ENCODE measurements around the gene TPRX1.

TPRX1 gene

DNA sequence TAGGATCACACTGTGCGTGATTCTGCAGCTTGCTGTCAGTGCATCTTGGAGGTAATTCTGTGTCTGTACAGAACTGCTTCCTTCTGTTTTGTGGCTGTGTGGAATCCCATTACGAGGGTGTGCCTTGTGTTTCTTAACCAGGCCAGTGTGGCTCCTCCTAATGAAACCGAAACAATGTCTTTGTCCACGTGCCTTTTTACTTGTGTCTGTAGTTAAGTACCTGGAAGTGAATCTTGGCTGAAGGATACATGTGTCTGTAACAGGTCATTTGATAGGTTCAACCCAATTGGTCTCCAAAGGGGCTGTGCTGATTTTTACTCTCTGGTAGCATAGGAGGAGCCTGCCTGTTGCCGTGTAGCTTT is 45.9 kb downstream of the TPRX1 start (continued):
- TF ChIP-seq, protein P1, sequence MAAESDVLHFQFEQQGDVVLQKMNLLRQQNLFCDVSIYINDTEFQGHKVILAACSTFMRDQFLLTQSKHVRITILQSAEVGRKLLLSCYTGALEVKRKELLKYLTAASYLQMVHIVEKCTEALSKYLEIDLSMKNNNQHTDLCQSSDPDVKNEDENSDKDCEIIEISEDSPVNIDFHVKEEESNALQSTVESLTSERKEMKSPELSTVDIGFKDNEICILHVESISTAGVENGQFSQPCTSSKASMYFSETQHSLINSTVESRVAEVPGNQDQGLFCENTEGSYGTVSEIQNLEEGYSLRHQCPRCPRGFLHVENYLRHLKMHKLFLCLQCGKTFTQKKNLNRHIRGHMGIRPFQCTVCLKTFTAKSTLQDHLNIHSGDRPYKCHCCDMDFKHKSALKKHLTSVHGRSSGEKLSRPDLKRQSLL (tag by site-specific recombination; IDR thresholded peaks at IDR 0.05): no peak

DNA sequence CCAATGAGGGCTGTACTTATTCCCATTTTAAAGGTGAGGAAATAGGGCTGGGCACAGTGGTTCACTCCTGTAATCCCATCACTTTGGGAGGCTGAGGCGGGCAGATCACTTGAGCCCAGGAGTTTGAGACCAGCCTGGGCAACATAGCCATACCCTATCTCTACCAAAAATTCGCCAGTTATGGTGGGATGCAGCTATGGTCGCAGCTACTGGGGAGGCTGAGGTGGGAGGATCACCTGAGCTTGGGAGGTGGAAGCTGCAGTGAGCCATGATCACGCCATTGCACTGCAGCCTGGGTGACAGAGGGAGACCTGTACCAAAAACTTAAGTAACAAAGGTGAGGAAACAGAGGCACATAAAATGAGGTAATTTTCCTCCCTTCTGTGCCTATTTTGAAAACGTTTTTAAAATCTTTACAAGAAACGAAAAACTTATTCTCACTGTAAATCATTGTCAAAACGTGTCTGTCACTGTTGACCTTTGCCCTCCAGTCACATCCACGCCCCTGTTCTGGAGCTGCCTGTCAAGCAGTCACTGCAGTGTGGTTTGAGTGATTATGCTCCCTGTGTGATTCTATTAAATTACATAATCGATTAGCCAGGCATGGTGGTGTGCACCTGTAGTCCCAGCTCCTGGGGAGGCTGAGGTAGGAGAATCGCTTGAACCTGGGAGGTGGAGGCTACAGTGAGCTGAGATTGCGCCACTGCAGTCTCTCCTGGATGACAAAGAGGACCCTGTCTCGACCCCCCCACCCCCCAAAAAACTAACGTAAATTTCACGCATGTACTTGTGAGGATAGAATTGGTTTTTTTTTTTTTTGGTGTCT is 46.5 kb downstream of the TPRX1 start:
- Histone ChIP-seq H3K27ac (ENCODE audit: extremely low read depth, low read depth, low read length) (no peak overlapping the region), H3K4me3 (ENCODE audit: low read depth, low read length) (no peak overlapping the region), H3K4me1 (ENCODE audit: control insufficient read depth, insufficient read depth, low read length) (no peaks in the 10 kb centered on the region), H3K36me3 (ENCODE audit: control insufficient read depth in 2 of 2, insufficient read depth in 1 of 2, low read length in 2 of 2) (peaks cover 28 to 62% of the 10 kb centered on the region in 2 experiments), H3K9me3 (ENCODE audit: control insufficient read depth, insufficient read depth, low read depth, low read length) (no peaks in the 10 kb centered on the region)
- ChIA-PET POLR2A (interaction anchor here (0.5 to 1.3 kb wide), 3 partner anchors 8 to 50 kb away, joined by 3 to 4 read pairs (median 3); partner anchors contain the start of gene NOP53), CTCF (interaction anchor here (1.6 to 2.1 kb wide), 2 partner anchors 8 to 31 kb away, joined by 4 to 11 read pairs; no protein-coding TSS in a partner anchor)
- TF ChIP-seq ZFP69B (tag by site-specific recombination; IDR thresholded peaks at IDR 0.05) (no peak), ZNF175 (tag by site-specific recombination; IDR thresholded peaks at IDR 0.05) (no peak), FEZF1 (tag by site-specific recombination; IDR thresholded peaks at IDR 0.05) (no peak), HOXC10 (CRISPR knock-in tag; IDR thresholded peaks at IDR 0.05) (no peak), ZNF341 (tag by site-specific recombination; IDR thresholded peaks at IDR 0.05; ENCODE audit: low read depth) (no peak), ZEB2 (tag by site-specific recombination; IDR thresholded peaks at IDR 0.05) (no peak), ZBTB48 (tag by site-specific recombination; IDR thresholded peaks at IDR 0.05) (no peak), ZNF530 (tag by site-specific recombination; IDR thresholded peaks at IDR 0.05; ENCODE audit: low read depth) (no peak), ZNF544 (tag by site-specific recombination; IDR thresholded peaks at IDR 0.05) (no peak), GLIS2 (tag by site-specific recombination; IDR thresholded peaks at IDR 0.05) (no peak), ZNF843 (tag by site-specific recombination; IDR thresholded peaks at IDR 0.05) (no peak), ZNF416 (tag by site-specific recombination; IDR thresholded peaks at IDR 0.05) (no peak), ZNF514 (tag by site-specific recombination; IDR thresholded peaks at IDR 0.05) (no peak), ZNF433 (tag by site-specific recombination; IDR thresholded peaks at IDR 0.05; ENCODE audit: low read depth) (no peak), ZNF658 (tag by site-specific recombination; IDR thresholded peaks at IDR 0.05) (no peak)
- TF ChIP-seq, protein P2, sequence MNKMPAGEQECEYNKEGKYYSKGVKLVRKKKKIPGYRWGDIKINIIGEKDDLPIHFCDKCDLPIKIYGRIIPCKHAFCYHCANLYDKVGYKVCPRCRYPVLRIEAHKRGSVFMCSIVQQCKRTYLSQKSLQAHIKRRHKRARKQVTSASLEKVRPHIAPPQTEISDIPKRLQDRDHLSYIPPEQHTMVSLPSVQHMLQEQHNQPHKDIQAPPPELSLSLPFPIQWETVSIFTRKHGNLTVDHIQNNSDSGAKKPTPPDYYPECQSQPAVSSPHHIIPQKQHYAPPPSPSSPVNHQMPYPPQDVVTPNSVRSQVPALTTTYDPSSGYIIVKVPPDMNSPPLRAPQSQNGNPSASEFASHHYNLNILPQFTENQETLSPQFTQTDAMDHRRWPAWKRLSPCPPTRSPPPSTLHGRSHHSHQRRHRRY (tag by site-specific recombination; IDR thresholded peaks at IDR 0.05): no peak
- TF ChIP-seq, protein P3, sequence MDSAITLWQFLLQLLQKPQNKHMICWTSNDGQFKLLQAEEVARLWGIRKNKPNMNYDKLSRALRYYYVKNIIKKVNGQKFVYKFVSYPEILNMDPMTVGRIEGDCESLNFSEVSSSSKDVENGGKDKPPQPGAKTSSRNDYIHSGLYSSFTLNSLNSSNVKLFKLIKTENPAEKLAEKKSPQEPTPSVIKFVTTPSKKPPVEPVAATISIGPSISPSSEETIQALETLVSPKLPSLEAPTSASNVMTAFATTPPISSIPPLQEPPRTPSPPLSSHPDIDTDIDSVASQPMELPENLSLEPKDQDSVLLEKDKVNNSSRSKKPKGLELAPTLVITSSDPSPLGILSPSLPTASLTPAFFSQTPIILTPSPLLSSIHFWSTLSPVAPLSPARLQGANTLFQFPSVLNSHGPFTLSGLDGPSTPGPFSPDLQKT (IDR thresholded peaks at IDR 0.05; ENCODE audit: borderline replicate concordance, low read depth, low read length): no peak
- TF ChIP-seq, protein P4, sequence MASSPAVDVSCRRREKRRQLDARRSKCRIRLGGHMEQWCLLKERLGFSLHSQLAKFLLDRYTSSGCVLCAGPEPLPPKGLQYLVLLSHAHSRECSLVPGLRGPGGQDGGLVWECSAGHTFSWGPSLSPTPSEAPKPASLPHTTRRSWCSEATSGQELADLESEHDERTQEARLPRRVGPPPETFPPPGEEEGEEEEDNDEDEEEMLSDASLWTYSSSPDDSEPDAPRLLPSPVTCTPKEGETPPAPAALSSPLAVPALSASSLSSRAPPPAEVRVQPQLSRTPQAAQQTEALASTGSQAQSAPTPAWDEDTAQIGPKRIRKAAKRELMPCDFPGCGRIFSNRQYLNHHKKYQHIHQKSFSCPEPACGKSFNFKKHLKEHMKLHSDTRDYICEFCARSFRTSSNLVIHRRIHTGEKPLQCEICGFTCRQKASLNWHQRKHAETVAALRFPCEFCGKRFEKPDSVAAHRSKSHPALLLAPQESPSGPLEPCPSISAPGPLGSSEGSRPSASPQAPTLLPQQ (tag by site-specific recombination; IDR thresholded peaks at IDR 0.05): no peak
- TF ChIP-seq, protein P5, sequence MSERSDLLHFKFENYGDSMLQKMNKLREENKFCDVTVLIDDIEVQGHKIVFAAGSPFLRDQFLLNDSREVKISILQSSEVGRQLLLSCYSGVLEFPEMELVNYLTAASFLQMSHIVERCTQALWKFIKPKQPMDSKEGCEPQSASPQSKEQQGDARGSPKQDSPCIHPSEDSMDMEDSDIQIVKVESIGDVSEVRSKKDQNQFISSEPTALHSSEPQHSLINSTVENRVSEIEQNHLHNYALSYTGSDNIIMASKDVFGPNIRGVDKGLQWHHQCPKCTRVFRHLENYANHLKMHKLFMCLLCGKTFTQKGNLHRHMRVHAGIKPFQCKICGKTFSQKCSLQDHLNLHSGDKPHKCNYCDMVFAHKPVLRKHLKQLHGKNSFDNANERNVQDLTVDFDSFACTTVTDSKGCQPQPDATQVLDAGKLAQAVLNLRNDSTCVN (tag by site-specific recombination; optimal IDR thresholded peaks at IDR 0.05): no peak
